Activated gamma-delta T cell (primary cell): ENCODE data around the gene COX11.

Experiments used
- DNase-seq: peaks from one replicate; lab custom pipeline; 2025; lab: John Stamatoyannopoulos, UW
- total RNA-seq, 2 donors: gene quantifications; one replicate each; lab custom pipeline; 2026; lab: John Stamatoyannopoulos, UW

COX11 gene
- 43.5 to 44.6 reads per million in 2 donors for total RNA-seq

GRCh38 chr17:54968262-54968987 lies at the start of gene COX11, which contains the start of gene STXBP4:
TSS of gene COX11 (minus strand) at chr17:54968654. CDS start at chr17:54968646, 8 bp downstream.
TSS of gene STXBP4 (plus strand) at chr17:54968765. CDS start at chr17:54986220, 17,455 bp downstream.
- DNase-seq: peak; percentile 82

GRCh38 chr17:55005520-55005919 lies 37.1 kb upstream of the COX11 start:
- no peak for DNase-seq

GRCh38 chr17:55004484-55004883 lies 36.0 kb upstream of the COX11 start:
- no peak for DNase-seq

GRCh38 chr17:55002458-55002857 lies 34.0 kb upstream of the COX11 start:
- no peak for DNase-seq

- DNase-seq: no peak
Observed at GRCh38 chr17:54996441-54996840, 28.0 kb upstream of the COX11 start.

GRCh38 chr17:54992797-54993639 lies 24.6 kb upstream of the COX11 start:
- DNase-seq: no peak

- DNase-seq: no peak
Observed at GRCh38 chr17:54991567-54991966, 23.1 kb upstream of the COX11 start.

GRCh38 chr17:54990118-54990517 lies 21.7 kb upstream of the COX11 start:
- no peak for DNase-seq

GRCh38 chr17:54985476-54985875 lies 17.0 kb upstream of the COX11 start:
- DNase-seq: no peak

GRCh38 chr17:54983260-54983659 lies 14.8 kb upstream of the COX11 start:
- DNase-seq: no peak

GRCh38 chr17:54982399-54982798 lies 13.9 kb upstream of the COX11 start:
- DNase-seq: no peak

- DNase-seq: no peak
Observed at GRCh38 chr17:54980375-54980774, 11.9 kb upstream of the COX11 start.

GRCh38 chr17:54979657-54980056 lies 11.2 kb upstream of the COX11 start:
- DNase-seq: no peak

GRCh38 chr17:54977744-54978143 lies 9.3 kb upstream of the COX11 start:
- no peak for DNase-seq

- DNase-seq: no peak
Observed at GRCh38 chr17:54976316-54976715, 7.9 kb upstream of the COX11 start.

GRCh38 chr17:54974759-54975158 lies 6.3 kb upstream of the COX11 start:
- DNase-seq: no peak

GRCh38 chr17:54972406-54973138 lies 4.1 kb upstream of the COX11 start:
- DNase-seq: no peak

- no peak for DNase-seq
Observed at GRCh38 chr17:54971901-54972300, 3.4 kb upstream of the COX11 start.

GRCh38 chr17:54971147-54971546 lies 2.7 kb upstream of the COX11 start:
- no peak for DNase-seq

- DNase-seq: no peak
Observed at GRCh38 chr17:54969658-54970572, 1.5 kb upstream of the COX11 start.

- no peak for DNase-seq
Observed at GRCh38 chr17:54968988-54969332, 506 bp upstream of the COX11 start.
